Activated CD4-positive, alpha-beta memory T cell treated with anti-CD3 and anti-CD28 coated beads, Interleukin-2, amount 10 ng/mL, durations not matched to agents 7 days and 5 days (primary cell): ENCODE data around the gene ITK. TPM values are rescaled to one million over a fixed set of nuclear protein-coding genes. Genes with fewer than 3 reads are reported as not detected.
"Not testable (repeated sequence)": the region's sequence is repeated elsewhere in the genome, so short reads cannot be mapped to it uniquely, and the experiment has no call there.

Experiments used
- CTCF ChIA-PET: fragments of 350-600 bp; sonication (Branson Sonifier 250); formaldehyde crosslinking; loops from one replicate; lab custom pipeline; 2021; ENCODE audit warnings: antibody characterized with exemption, inconsistent platforms; lab: Charles Lee
- POLR2A ChIA-PET: fragments of 350-600 bp; sonication (Branson Sonifier 250); formaldehyde crosslinking; loops from one replicate; lab custom pipeline; 2021; ENCODE audit warnings: antibody characterized with exemption; lab: Charles Lee
- DNase-seq: peaks from one replicate; pipeline ENCODE4 v3.0.0-alpha.2; 2020
- H3K27ac Mint-ChIP-seq: one replicate; pipeline ENCODE4 v1.8.0; 2021; ENCODE audit warnings: mild to moderate bottlenecking, mixed read lengths
- H3K27me3 Mint-ChIP-seq: one replicate; pipeline ENCODE4 v1.8.0; 2021; ENCODE audit warnings: mixed read lengths
- H3K36me3 Mint-ChIP-seq: one replicate; pipeline ENCODE4 v1.8.0; 2021; ENCODE audit warnings: low read depth, mixed read lengths
- H3K4me1 Mint-ChIP-seq: one replicate; pipeline ENCODE4 v1.8.0; 2021; ENCODE audit warnings: mixed read lengths
- H3K4me3 Mint-ChIP-seq: one replicate; pipeline ENCODE4 v1.8.0; 2021; ENCODE audit warnings: mild to moderate bottlenecking, mixed read lengths
- H3K9me3 Mint-ChIP-seq: one replicate; pipeline ENCODE4 v1.8.0; 2021; ENCODE audit warnings: mixed read lengths
- total RNA-seq, 2 experiments: library from RNA; stranded (reverse); gene quantifications; one replicate each; pipeline ENCODE4 v1.2.3, GENCODE V29; 2021

The ITK gene
- total RNA-seq, 2 experiments from 2014 or later = 247 to 249 TPM

- Mint-ChIP-seq H3K27me3 (no peaks in the 10 kb centered on the region), H3K27ac (peak overlapping the region; percentile 40), H3K4me1 (peaks cover 57% of the 10 kb centered on the region), H3K36me3 (peaks cover 84% of the 10 kb centered on the region), H3K4me3 (no peak overlapping the region), H3K9me3 (no peaks in the 10 kb centered on the region)
- DNase-seq = no peak
- ChIA-PET CTCF (interaction anchor here (0.8 to 1.9 kb wide), 2 partner anchors 27 to 82 kb away, joined by 3 to 6 read pairs; no protein-coding TSS in a partner anchor), POLR2A (interaction anchor here (1.5 to 2.3 kb wide), 2 partner anchors 13 to 23 kb away, joined by 5 to 6 read pairs; no protein-coding TSS in a partner anchor)
These were observed 50.0 kb downstream of the ITK start for GRCh38 chr5:157230610-157231009.

- H3K27me3 Mint-ChIP-seq = no peaks in the 10 kb centered on the region
- no peaks in the 10 kb centered on the region for H3K9me3 Mint-ChIP-seq
- ChIA-PET CTCF (interaction anchor here (1.9 kb wide), 1 partner anchor 84 kb away, joined by 6 read pairs; no protein-coding TSS in a partner anchor), POLR2A (interaction anchor here (0.9 kb wide), 2 partner anchors 9 to 16 kb away, joined by 3 to 4 read pairs; no protein-coding TSS in a partner anchor)
- peak overlapping the region; percentile 28 for H3K27ac Mint-ChIP-seq
- no peak for DNase-seq
- peaks cover 38% of the 10 kb centered on the region for H3K4me1 Mint-ChIP-seq
- H3K4me3 Mint-ChIP-seq = no peak overlapping the region
- peaks cover 82% of the 10 kb centered on the region for H3K36me3 Mint-ChIP-seq
These were observed 52.1 kb downstream of the ITK start for GRCh38 chr5:157232706-157233105.

GRCh38 chr5:157233515-157233914 lies 52.9 kb downstream of the ITK start:
- H3K36me3 Mint-ChIP-seq = peaks cover 86% of the 10 kb centered on the region
- no peak overlapping the region for H3K27ac Mint-ChIP-seq
- H3K27me3 Mint-ChIP-seq = no peaks in the 10 kb centered on the region
- ChIA-PET CTCF (no interaction called here), POLR2A (interaction anchor here (1.0 to 1.6 kb wide), 3 partner anchors 10 to 38 kb away, joined by 3 to 4 read pairs (median 3); no protein-coding TSS in a partner anchor)
- DNase-seq = no peak
- H3K9me3 Mint-ChIP-seq = no peaks in the 10 kb centered on the region
- no peak overlapping the region for H3K4me3 Mint-ChIP-seq
- peaks cover 38% of the 10 kb centered on the region for H3K4me1 Mint-ChIP-seq

- CTCF ChIA-PET = no interaction called here
- no peak for DNase-seq
- H3K9me3 Mint-ChIP-seq = no peaks in the 10 kb centered on the region
These were observed 55.8 kb downstream of the ITK start for GRCh38 chr5:157236423-157236822.

GRCh38 chr5:157241483-157241882 lies 60.8 kb downstream of the ITK start:
- no peaks in the 10 kb centered on the region for H3K27me3 Mint-ChIP-seq
- no peaks in the 10 kb centered on the region for H3K9me3 Mint-ChIP-seq
- no peak overlapping the region for H3K4me3 Mint-ChIP-seq
- H3K27ac Mint-ChIP-seq = no peak overlapping the region
- DNase-seq = no peak
- POLR2A ChIA-PET = interaction anchor here (0.9 to 1.0 kb wide), 2 partner anchors 9 to 12 kb away, joined by 3 to 4 read pairs; no protein-coding TSS in a partner anchor
- peaks cover 40% of the 10 kb centered on the region for H3K4me1 Mint-ChIP-seq
- CTCF ChIA-PET = interaction anchor here (0.9 kb wide), 1 partner anchor 93 kb away, joined by 3 read pairs; no protein-coding TSS in a partner anchor
- H3K36me3 Mint-ChIP-seq = peaks cover 98% of the 10 kb centered on the region

More at GRCh38 chr5:157236423-157236822, 55.8 kb downstream of the ITK start:
- H3K36me3 Mint-ChIP-seq = peaks cover 93% of the 10 kb centered on the region
- no peaks in the 10 kb centered on the region for H3K27me3 Mint-ChIP-seq
- peaks cover 26% of the 10 kb centered on the region for H3K4me1 Mint-ChIP-seq
- H3K4me3 Mint-ChIP-seq = no peak overlapping the region
- POLR2A ChIA-PET = interaction anchor here (1.1 to 2.5 kb wide), 3 partner anchors 10 to 36 kb away, joined by 3 to 10 read pairs (median 3); no protein-coding TSS in a partner anchor
- no peak overlapping the region for H3K27ac Mint-ChIP-seq

- Mint-ChIP-seq H3K4me1 (peaks cover 70% of the 10 kb centered on the region), H3K27ac (peak overlapping the region; percentile 52), H3K36me3 (peaks cover 98% of the 10 kb centered on the region)
- H3K9me3 Mint-ChIP-seq, CTCF ChIA-PET, DNase-seq, H3K27me3 Mint-ChIP-seq, H3K4me3 Mint-ChIP-seq: not testable (repeated sequence)
- POLR2A ChIA-PET = interaction anchor here (1.1 to 13.2 kb wide), 6 partner anchors 8 to 103 kb away, joined by 3 to 111 read pairs (median 8); partner anchors contain the start of gene MED7
These were observed 64.1 kb downstream of the ITK start for GRCh38 chr5:157244704-157245103.

GRCh38 chr5:157245476-157245875 lies 64.8 kb downstream of the ITK start:
- POLR2A ChIA-PET = interaction anchor here (1.1 to 13.2 kb wide), 7 partner anchors 7 to 103 kb away, joined by 3 to 111 read pairs (median 7); partner anchors contain the start of gene MED7
- Mint-ChIP-seq H3K27ac (peak overlapping the region; percentile 98), H3K36me3 (peaks cover 97% of the 10 kb centered on the region), H3K27me3 (no peaks in the 10 kb centered on the region), H3K4me3 (no peak overlapping the region), H3K4me1 (peaks cover 75% of the 10 kb centered on the region), H3K9me3 (no peaks in the 10 kb centered on the region)
- CTCF ChIA-PET = no interaction called here
- DNase-seq = no peak

GRCh38 chr5:157245886-157246285 lies 65.2 kb downstream of the ITK start:
- H3K9me3 Mint-ChIP-seq = no peaks in the 10 kb centered on the region
- DNase-seq = no peak
- no peak overlapping the region for H3K4me3 Mint-ChIP-seq
- H3K27me3 Mint-ChIP-seq = no peaks in the 10 kb centered on the region
- H3K27ac Mint-ChIP-seq = peak overlapping the region; percentile 98
- peaks cover 79% of the 10 kb centered on the region for H3K4me1 Mint-ChIP-seq
- ChIA-PET CTCF (no interaction called here), POLR2A (interaction anchor here (0.9 to 13.2 kb wide), 8 partner anchors 9 to 104 kb away, joined by 3 to 111 read pairs (median 6); partner anchors contain the start of gene MED7)
- peaks cover 97% of the 10 kb centered on the region for H3K36me3 Mint-ChIP-seq

GRCh38 chr5:157247267-157247666 lies 66.6 kb downstream of the ITK start:
- Mint-ChIP-seq H3K36me3 (peaks cover 97% of the 10 kb centered on the region), H3K27me3 (no peaks in the 10 kb centered on the region), H3K9me3 (no peaks in the 10 kb centered on the region), H3K27ac (peak overlapping the region; percentile 98), H3K4me3 (peak overlapping the region; percentile 28), H3K4me1 (peaks cover 89% of the 10 kb centered on the region)
- CTCF ChIA-PET = interaction anchor here (2.9 to 3.3 kb wide), 2 partner anchors 98 to 104 kb away, joined by 11 to 12 read pairs; partner anchors contain the start of gene MED7
- peak; percentile 33 for DNase-seq
- POLR2A ChIA-PET = interaction anchor here (1.1 to 13.2 kb wide), 8 partner anchors 13 to 105 kb away, joined by 3 to 111 read pairs (median 6); partner anchors contain the start of gene MED7

- Mint-ChIP-seq H3K4me1 (peaks cover 94% of the 10 kb centered on the region), H3K27me3 (no peaks in the 10 kb centered on the region), H3K36me3 (peaks cover 97% of the 10 kb centered on the region), H3K9me3 (no peaks in the 10 kb centered on the region), H3K4me3 (peak overlapping the region; percentile 50), H3K27ac (peak overlapping the region; percentile 98)
- ChIA-PET CTCF (interaction anchor here (1.0 to 3.3 kb wide), 7 partner anchors 23 to 106 kb away, joined by 3 to 12 read pairs (median 5); partner anchors contain the start of gene MED7), POLR2A (interaction anchor here (0.7 to 13.2 kb wide), 18 partner anchors 12 to 107 kb away, joined by 3 to 111 read pairs (median 4); partner anchors contain the start of genes ITK and MED7)
- peak; percentile 61 for DNase-seq
These were observed 68.3 kb downstream of the ITK start for GRCh38 chr5:157248821-157249470.

GRCh38 chr5:157252711-157253465 lies 72.2 kb downstream of the ITK start:
- H3K4me3 Mint-ChIP-seq = peak overlapping the region; percentile 19
- H3K27me3 Mint-ChIP-seq = no peaks in the 10 kb centered on the region
- peak; percentile 84 for DNase-seq
- H3K36me3 Mint-ChIP-seq = peaks cover 95% of the 10 kb centered on the region
- H3K9me3 Mint-ChIP-seq = no peaks in the 10 kb centered on the region
- H3K27ac Mint-ChIP-seq = peak overlapping the region; percentile 96
- ChIA-PET POLR2A (interaction anchor here (0.5 to 13.2 kb wide), 38 partner anchors 8 to 604 kb away, joined by 3 to 145 read pairs (median 4); partner anchors contain the start of genes CYFIP2, ITK and MED7), CTCF (interaction anchor here (0.7 to 4.2 kb wide), 18 partner anchors 11 to 109 kb away, joined by 3 to 41 read pairs (median 6); partner anchors contain the start of genes CYFIP2 and ITK)
- peaks cover 97% of the 10 kb centered on the region for H3K4me1 Mint-ChIP-seq

- Mint-ChIP-seq H3K4me1 (peaks cover 92% of the 10 kb centered on the region), H3K4me3 (peak overlapping the region; percentile 19)
- POLR2A ChIA-PET = interaction anchor here (0.5 to 13.2 kb wide), 32 partner anchors 9 to 604 kb away, joined by 3 to 145 read pairs (median 4); partner anchors contain the start of genes CYFIP2, ITK and MED7
These were observed 72.9 kb downstream of the ITK start for GRCh38 chr5:157253547-157253946.

More at GRCh38 chr5:157253547-157253946, 72.9 kb downstream of the ITK start:
- CTCF ChIA-PET = interaction anchor here (0.7 to 4.2 kb wide), 18 partner anchors 10 to 110 kb away, joined by 3 to 41 read pairs (median 6); partner anchors contain the start of genes CYFIP2 and ITK
- H3K9me3 Mint-ChIP-seq = no peaks in the 10 kb centered on the region
- no peak for DNase-seq
- H3K36me3 Mint-ChIP-seq = peaks cover 89% of the 10 kb centered on the region
- peak overlapping the region; percentile 96 for H3K27ac Mint-ChIP-seq
- H3K27me3 Mint-ChIP-seq = no peaks in the 10 kb centered on the region
